Esophagus (tissue), 2 donors: ENCODE results near the gene VEGFD. TPM values are rescaled to one million over a fixed set of nuclear protein-coding genes. Genes with fewer than 3 reads are reported as not detected.

Source experiments
- H3K27ac ChIP-seq, 2 donors: one replicate each; pipeline ENCODE4 v1.5.1; 2013; ENCODE audit warnings: low read depth in 2 of 2, mild to moderate bottlenecking in 2 of 2, inconsistent platforms in 1 of 2, low read length in 1 of 2, moderate library complexity in 1 of 2
- H3K27me3 ChIP-seq, 2 donors: one replicate each; pipeline ENCODE4 v1.6.1; 2013; ENCODE audit warnings: low read length in 2 of 2, control low read depth in 1 of 2, mild to moderate bottlenecking in 1 of 2; ENCODE audit not compliant: insufficient read depth in 2 of 2, control insufficient read depth in 1 of 2
- H3K36me3 ChIP-seq, 2 donors: one replicate each; pipeline ENCODE4 v1.6.1; 2013; ENCODE audit warnings: low read length in 1 of 2; ENCODE audit not compliant: control insufficient read depth in 2 of 2, insufficient read depth in 2 of 2
- H3K4me1 ChIP-seq, 2 donors: one replicate each; pipeline ENCODE4 v1.6.1; 2013; ENCODE audit warnings: low read length in 1 of 2; ENCODE audit not compliant: control insufficient read depth in 2 of 2, insufficient read depth in 2 of 2
- H3K4me3 ChIP-seq, 2 donors: one replicate each; pipeline ENCODE4 v1.5.1; 2013; ENCODE audit warnings: low read length in 2 of 2, mild to moderate bottlenecking in 2 of 2, low read depth in 1 of 2, moderate library complexity in 1 of 2
- H3K9me3 ChIP-seq, 2 donors: one replicate each; pipeline ENCODE4 v1.6.1; 2013; ENCODE audit warnings: mild to moderate bottlenecking in 2 of 2, low read depth in 1 of 2, low read length in 1 of 2, moderate library complexity in 1 of 2; ENCODE audit not compliant: control insufficient read depth in 2 of 2, insufficient read depth in 1 of 2
- WGBS, 2 donors: extraction: QIAGEN DNeasy Blood & Tissue Kit; methylation state at CpG; one replicate each; pipeline ENCODE4 v1.1.7; 2013; 5-methylcytosine and 5-hydroxymethylcytosine counted together
- polyA plus RNA-seq, 2 donors: library from polyadenylated mRNA; stranded (reverse); fragments of 200-250 nt; gene quantifications; one replicate each; pipeline ENCODE4 v1.2.3, GENCODE V29; 2013
- donor health status: healthy with polysubstance abuse.
- donor health status: Bipolar disorder and iron deficiency.

Gene VEGFD
- polyA plus RNA-seq, 2 donors, result 0.56 to 0.57 TPM

- Histone ChIP-seq H3K4me3 (no peak overlapping the region), H3K27ac (no peak overlapping the region), H3K36me3 (no peaks in the 10 kb centered on the region), H3K27me3 (peaks cover 0 to 5% of the 10 kb centered on the region in 2 donors), H3K4me1 (no peaks in the 10 kb centered on the region), H3K9me3 (no peaks in the 10 kb centered on the region)
These were observed 26.2 kb upstream of the VEGFD start for GRCh38 chrX:15410430-15410829.

DNA sequence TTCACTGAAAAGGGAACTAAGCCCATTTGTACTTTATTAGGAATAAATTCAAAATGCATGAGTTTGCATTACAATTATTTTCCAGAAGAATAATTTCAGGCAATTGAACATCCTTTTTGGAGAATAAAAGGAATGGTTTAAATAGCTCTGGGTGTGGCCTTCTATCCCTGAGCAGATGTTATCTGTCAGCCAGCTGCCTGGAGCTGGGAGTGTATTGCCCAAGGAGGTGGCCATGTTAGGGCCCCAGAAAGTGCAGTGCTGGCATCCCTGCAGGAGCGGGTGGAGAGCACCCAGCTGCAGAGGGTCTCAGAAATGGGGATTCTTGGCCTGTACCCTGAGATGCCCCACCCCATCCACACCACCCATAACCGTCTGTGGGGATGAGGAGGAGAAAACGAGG is 21.6 kb upstream of the VEGFD start:
- 61 to 78% methylated on average over 3 of the region's 3 CpGs for WGBS, 2 donors
- no peak overlapping the region for H3K4me3 ChIP-seq
- H3K27me3 ChIP-seq, result peaks cover 0 to 5% of the 10 kb centered on the region in 2 donors
- no peak overlapping the region for H3K27ac ChIP-seq
- no peaks in the 10 kb centered on the region for H3K4me1 ChIP-seq
- H3K9me3 ChIP-seq, result no peaks in the 10 kb centered on the region
- H3K36me3 ChIP-seq, result no peaks in the 10 kb centered on the region

GRCh38 chrX:15404401-15405096 is 20.3 kb upstream of the VEGFD start:
- no peak overlapping the region for H3K27ac ChIP-seq
- no peaks in the 10 kb centered on the region for H3K36me3 ChIP-seq
- H3K27me3 ChIP-seq, result peaks cover 0 to 5% of the 10 kb centered on the region in 2 donors
- no peak overlapping the region for H3K4me3 ChIP-seq
- no peaks in the 10 kb centered on the region for H3K9me3 ChIP-seq
- no peaks in the 10 kb centered on the region for H3K4me1 ChIP-seq
- 57 to 65% methylated on average over 7 of the region's 7 CpGs for WGBS, 2 donors

DNA sequence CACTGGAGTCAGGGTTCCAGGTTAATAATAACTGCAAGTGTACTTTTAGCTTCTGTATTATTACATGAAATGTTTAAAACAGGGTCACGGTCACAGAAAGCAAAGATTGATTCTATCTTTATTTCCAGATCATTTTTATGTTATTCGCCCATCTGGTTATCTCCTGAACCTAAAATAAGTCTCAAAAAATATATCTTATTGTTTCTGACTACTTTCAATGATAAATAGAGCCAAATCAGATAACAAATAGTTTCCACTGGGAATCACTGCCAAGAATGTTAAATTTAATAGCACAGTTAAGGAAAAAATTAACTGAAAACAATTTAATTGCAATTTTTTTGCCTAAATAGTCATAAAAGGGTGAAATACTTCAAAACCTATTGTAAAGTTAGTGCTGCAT is 17.2 kb upstream of the VEGFD start:
- H3K9me3 ChIP-seq, result no peaks in the 10 kb centered on the region
- H3K4me1 ChIP-seq, result no peaks in the 10 kb centered on the region
- no peaks in the 10 kb centered on the region for H3K36me3 ChIP-seq
- H3K4me3 ChIP-seq, result no peak overlapping the region
- H3K27ac ChIP-seq, result no peak overlapping the region
- WGBS, 2 donors, result 39 to 49% methylated on average over 2 of the region's 2 CpGs
- no peaks in the 10 kb centered on the region for H3K27me3 ChIP-seq

- Histone ChIP-seq H3K4me3 (no peak overlapping the region), H3K27me3 (no peaks in the 10 kb centered on the region), H3K36me3 (no peaks in the 10 kb centered on the region), H3K27ac (no peak overlapping the region), H3K9me3 (no peaks in the 10 kb centered on the region), H3K4me1 (no peaks in the 10 kb centered on the region)
- 70 to 78% methylated on average over 3 of the region's 3 CpGs for WGBS, 2 donors
These were observed 15.8 kb upstream of the VEGFD start for GRCh38 chrX:15399962-15400391.

DNA sequence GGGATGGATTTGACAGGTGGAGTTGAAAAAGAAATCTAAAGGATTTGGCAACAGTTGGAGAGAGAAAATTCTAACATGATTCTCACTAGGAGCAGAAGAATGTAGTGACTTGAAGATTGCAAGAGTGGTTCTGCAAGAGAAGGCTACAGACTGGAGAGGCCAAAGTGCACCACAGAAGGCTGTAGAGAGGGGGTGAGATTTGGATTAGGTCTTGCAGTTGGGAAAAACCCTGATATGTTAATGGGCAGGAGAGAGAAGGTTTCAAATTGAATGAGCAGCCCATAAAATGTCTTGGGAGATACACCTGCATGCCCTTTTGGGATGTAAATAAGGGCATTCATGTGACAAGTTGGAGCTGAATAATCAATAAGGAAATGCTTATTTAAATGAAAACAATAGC is 14.7 kb upstream of the VEGFD start:
- Histone ChIP-seq H3K4me1 (no peaks in the 10 kb centered on the region), H3K27me3 (no peaks in the 10 kb centered on the region), H3K36me3 (no peaks in the 10 kb centered on the region), H3K4me3 (no peak overlapping the region), H3K27ac (no peak overlapping the region), H3K9me3 (no peaks in the 10 kb centered on the region)

- Histone ChIP-seq H3K9me3 (no peaks in the 10 kb centered on the region), H3K36me3 (no peaks in the 10 kb centered on the region), H3K27ac (no peak overlapping the region), H3K27me3 (no peaks in the 10 kb centered on the region), H3K4me1 (no peaks in the 10 kb centered on the region), H3K4me3 (no peak overlapping the region)
- 65 to 91% methylated on average over 2 of the region's 2 CpGs for WGBS, 2 donors
These were observed 11.6 kb upstream of the VEGFD start for GRCh38 chrX:15395789-15396188.

GRCh38 chrX:15391850-15392249 is 7.6 kb upstream of the VEGFD start:
- H3K36me3 ChIP-seq, result no peaks in the 10 kb centered on the region
- WGBS, 2 donors, result 70 to 88% methylated on average over 4 of the region's 4 CpGs
- H3K27ac ChIP-seq, result no peak overlapping the region
- no peak overlapping the region for H3K4me3 ChIP-seq
- H3K27me3 ChIP-seq, result no peaks in the 10 kb centered on the region
- no peaks in the 10 kb centered on the region for H3K9me3 ChIP-seq
- H3K4me1 ChIP-seq, result no peaks in the 10 kb centered on the region

DNA sequence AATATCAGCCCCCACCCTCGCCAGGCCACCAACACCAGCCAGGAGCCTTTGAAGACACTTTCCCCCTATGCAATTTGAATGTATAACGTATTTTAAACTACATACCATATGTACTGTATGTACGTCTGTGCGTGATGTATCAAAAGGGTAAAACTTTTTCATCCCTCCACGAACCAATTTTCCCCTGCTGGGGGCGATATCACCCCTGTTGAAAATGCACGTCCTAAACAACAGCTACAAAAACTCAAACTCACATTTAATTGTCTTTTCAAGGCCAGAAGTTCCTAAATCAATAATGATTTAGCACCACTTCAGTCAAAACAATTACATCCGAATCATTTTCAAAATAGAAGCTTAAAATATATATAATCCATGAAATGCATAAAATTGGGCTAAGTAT is 1.4 kb downstream of the VEGFD start:
- WGBS, 2 donors, result 57 to 89% methylated on average over 8 of the region's 8 CpGs
- Histone ChIP-seq H3K27me3 (no peaks in the 10 kb centered on the region), H3K4me3 (no peak overlapping the region), H3K27ac (no peak overlapping the region), H3K9me3 (no peaks in the 10 kb centered on the region), H3K36me3 (no peaks in the 10 kb centered on the region), H3K4me1 (no peaks in the 10 kb centered on the region)

DNA sequence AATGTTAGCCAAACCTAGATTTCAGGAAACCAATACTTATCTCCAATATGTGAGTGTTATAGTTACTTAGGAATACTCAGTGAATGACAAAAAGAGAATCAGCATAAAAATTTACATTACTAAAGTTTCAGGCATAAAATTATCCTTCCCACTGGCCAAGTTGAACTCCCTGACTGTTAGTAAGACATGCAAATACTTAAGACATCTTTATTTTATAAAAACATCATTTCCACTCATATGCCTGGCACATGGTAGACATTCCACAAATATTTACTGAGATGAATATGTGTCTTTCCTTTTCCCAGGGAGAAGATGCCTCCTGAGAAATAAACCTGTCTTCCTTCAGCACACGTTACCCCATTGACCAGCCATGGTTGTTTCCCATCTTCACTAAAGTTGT is 7.3 kb downstream of the VEGFD start:
- H3K9me3 ChIP-seq, result no peaks in the 10 kb centered on the region
- H3K4me1 ChIP-seq, result no peaks in the 10 kb centered on the region
- no peak overlapping the region for H3K27ac ChIP-seq
- WGBS, 2 donors, result 88 to 91% methylated on average over 1 of the region's 1 CpG
- no peaks in the 10 kb centered on the region for H3K36me3 ChIP-seq
- peaks cover 0 to 3% of the 10 kb centered on the region in 2 donors for H3K27me3 ChIP-seq
- H3K4me3 ChIP-seq, result no peak overlapping the region
